Umbilical cord (tissue), 2 donors: ENCODE data around the gene DOCK6. TPM values are rescaled to one million over a fixed set of nuclear protein-coding genes. Genes with fewer than 3 reads are reported as not detected.

Source experiments
- DNase-seq: peaks from one replicate; pipeline ENCODE4 v3.0.0-alpha.2; 2015; ENCODE audit warnings: low spot score
- total RNA-seq: library from RNA; depleted of rRNA; stranded (reverse); fragments of >200 nt; gene quantifications from one replicate; pipeline ENCODE4 v1.2.3, GENCODE V29; 2014; ENCODE audit warnings: low replicate concordance; ENCODE audit not compliant: insufficient read depth

DOCK6 gene, protein sequence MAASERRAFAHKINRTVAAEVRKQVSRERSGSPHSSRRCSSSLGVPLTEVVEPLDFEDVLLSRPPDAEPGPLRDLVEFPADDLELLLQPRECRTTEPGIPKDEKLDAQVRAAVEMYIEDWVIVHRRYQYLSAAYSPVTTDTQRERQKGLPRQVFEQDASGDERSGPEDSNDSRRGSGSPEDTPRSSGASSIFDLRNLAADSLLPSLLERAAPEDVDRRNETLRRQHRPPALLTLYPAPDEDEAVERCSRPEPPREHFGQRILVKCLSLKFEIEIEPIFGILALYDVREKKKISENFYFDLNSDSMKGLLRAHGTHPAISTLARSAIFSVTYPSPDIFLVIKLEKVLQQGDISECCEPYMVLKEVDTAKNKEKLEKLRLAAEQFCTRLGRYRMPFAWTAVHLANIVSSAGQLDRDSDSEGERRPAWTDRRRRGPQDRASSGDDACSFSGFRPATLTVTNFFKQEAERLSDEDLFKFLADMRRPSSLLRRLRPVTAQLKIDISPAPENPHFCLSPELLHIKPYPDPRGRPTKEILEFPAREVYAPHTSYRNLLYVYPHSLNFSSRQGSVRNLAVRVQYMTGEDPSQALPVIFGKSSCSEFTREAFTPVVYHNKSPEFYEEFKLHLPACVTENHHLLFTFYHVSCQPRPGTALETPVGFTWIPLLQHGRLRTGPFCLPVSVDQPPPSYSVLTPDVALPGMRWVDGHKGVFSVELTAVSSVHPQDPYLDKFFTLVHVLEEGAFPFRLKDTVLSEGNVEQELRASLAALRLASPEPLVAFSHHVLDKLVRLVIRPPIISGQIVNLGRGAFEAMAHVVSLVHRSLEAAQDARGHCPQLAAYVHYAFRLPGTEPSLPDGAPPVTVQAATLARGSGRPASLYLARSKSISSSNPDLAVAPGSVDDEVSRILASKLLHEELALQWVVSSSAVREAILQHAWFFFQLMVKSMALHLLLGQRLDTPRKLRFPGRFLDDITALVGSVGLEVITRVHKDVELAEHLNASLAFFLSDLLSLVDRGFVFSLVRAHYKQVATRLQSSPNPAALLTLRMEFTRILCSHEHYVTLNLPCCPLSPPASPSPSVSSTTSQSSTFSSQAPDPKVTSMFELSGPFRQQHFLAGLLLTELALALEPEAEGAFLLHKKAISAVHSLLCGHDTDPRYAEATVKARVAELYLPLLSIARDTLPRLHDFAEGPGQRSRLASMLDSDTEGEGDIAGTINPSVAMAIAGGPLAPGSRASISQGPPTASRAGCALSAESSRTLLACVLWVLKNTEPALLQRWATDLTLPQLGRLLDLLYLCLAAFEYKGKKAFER (N-terminal part only)
- 14.2 TPM for total RNA-seq

DNA sequence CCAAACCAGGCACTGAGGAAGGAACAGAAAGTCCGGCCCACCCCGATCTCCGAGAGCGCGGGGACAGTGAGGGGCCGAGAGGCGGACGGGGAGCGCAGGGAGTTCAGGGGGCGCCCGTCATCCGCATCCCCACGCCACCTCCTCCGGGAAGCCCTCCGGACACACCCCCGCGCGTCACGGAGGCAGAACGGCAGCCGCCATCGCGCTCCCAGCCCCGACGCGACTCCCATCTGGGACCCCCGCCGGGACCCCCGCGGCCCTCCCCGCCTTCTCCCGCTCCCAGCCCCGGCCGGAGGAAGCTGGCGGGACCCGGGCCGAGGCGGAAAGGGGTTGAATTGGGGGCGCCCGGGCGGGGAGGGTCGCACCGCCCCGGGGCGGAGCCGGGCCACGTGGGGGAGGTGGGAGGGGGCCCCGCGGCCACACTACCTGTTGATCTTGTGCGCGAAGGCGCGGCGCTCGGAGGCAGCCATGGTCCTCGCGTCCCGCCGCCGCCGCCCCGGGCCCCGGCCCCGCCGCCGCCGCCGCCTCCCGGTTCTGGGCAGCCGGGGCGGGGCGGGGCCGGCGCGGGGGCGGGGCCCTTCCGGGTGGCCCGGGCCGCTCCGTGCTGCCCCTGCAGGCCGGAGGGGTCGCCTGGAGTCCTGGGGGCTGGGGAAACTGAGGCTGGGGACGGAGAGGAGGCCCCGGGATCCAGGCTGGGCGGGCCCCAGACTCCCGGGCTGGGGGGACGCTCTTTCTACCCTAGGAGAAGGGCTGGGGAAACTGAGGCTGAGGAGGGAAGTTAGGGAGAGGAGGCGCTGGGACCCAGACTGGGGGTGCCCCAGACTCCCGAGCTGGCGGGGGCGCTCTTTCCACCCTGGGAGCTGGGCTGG is at the start of gene DOCK6:
TSS of gene DOCK6 (minus strand) at position 554 of the 869 bp plus-strand sequence. CDS start at position 470, 84 bp downstream.
- no peak for DNase-seq

DNA sequence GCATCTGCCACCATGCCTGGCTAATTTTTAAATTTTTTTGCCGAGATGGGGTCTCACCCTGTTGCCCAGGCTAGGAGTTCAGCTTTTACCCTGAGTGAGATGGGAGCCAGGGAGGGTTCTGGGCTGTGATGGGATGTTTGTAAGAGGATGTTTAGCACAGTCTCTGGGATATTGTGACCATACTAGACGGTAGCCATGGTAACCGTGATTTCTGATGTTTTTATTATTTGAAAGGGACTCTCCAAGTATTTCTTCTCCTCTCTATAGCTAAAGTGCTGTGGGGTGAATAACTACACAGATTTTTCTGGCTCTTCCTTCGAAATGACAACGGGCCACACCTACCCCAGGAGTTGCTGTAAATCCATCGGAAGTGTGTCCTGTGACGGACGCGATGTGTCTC is 44.0 kb upstream of the DOCK6 start:
- DNase-seq = no peak

DNA sequence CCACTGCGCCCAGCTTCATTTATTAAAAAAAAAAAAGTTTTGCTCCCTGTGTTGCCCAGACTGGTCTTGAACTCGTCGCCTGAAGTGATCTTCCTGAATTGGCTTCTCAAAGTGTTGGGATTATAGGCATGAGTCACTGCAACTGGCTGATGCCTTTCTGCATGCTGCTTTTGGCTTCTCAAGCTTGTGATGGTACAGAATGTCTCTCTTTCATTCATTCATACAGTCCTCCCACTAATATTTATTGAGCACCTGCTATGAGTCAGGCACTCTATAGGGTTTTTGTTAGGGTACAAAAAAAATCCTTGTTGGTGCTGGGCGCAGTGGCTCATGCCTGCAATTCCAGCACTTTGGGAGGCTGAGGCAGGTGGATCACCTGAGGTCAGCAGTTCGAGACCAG is 42.6 kb upstream of the DOCK6 start:
- no peak for DNase-seq

DNA sequence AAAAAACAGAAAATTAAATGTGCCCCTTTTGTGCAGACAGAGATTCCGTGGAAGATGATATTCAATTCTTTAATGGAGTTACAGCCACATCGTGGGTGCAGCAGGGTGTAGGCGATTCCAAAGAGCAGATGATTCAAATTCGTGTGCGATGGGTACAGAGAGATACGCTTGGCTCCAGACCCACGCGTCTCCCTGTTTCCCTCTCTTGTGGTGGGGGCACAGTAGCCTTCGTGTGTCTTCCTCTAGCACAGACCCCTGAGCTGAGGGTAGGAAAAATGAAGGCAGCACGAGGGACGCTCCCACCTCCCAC is 38.4 kb upstream of the DOCK6 start:
- no peak for DNase-seq

DNA sequence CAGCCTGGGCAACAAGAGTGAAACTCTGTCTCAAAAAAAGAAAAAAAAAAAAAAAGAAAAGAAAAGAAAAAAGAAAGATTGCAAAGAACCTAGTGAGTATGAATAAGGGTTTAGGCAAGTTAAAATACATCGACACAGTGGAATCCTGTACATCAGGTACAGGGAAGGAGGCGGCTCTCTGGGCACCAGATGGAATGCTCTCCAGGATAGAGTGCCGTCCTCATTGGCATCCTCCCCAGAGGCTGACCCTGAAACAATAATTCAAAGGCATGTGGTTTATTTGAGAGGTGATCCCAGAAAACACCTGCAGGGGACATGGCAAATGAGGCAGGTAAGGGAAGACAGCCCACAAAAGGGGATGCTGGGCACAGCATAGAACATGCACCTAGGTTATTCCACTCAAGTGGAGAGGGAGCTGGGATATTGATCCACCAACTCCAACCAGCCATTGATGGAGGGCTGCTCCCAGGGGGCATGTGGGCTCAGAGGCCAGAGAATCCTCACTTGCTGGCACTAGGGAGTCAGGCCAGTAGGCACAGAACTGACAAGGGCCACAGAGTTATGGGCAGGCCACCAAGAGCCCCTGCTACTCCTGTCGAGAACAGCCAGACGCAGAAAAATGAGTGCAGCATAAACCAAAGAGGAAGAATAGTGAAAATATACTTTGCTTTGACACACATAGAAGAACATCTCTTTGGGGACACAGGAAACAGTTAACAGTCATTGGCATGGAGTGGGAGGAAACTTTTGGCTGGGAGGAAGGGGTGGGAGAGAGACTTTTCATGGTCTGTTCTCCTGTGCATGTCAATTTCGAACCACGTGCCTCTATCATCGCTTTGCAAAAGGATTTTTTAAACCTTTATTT is 37.9 kb upstream of the DOCK6 start:
- DNase-seq = no peak

DNA sequence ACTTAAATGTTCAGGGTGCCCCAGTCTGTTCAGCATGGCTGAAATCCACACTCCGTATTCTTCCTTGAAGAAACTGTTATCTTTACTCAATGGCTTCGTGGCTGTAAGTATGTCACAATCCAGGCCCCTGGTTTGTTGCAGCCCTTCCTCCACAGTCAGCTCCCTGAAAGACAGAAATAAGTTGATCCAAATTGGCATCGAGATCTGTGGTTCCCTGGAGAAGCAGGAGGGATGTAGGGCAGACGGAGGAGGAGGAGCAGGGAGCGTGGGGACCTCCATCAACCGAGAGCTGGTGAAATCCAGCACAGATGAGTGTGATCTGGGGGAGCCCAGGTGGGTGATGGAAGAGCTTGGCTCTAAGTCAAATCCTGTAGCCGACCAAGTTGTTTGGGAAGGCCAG is 33.9 kb upstream of the DOCK6 start:
- DNase-seq = peak; percentile 84

DNA sequence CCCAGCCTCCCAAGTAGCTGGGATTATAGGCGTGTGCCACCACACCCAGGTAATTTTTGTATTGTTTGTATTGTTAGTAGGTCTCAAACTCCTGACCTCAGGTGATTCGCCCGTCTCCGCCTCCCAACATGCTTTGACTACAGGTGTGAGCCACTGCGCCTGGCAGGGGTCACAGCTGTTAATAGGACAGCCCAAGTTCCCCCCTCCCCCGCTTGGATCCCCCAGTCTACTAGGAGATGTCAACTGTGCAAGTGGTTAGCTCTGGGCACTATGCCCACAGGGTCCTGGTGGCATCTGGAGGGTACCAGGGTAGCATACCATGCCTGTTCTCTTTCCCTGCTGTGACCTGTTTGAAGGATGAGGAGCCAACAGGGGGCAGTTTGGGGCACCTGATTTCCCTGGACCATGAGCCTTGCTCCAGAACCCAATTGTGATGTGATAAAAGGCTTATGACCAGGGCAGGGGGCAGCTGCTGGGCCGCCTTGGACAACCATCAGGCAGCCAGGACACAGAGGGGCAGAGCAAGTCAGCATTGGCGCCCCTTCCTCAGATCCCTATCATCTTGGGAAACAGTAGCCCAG is 33.4 kb upstream of the DOCK6 start, which contains the start of gene TSPAN16:
TSS of gene TSPAN16 (plus strand) at position 496 of the 581 bp plus-strand sequence. CDS start 138 bp downstream, outside the sequence.
- DNase-seq = no peak

DNA sequence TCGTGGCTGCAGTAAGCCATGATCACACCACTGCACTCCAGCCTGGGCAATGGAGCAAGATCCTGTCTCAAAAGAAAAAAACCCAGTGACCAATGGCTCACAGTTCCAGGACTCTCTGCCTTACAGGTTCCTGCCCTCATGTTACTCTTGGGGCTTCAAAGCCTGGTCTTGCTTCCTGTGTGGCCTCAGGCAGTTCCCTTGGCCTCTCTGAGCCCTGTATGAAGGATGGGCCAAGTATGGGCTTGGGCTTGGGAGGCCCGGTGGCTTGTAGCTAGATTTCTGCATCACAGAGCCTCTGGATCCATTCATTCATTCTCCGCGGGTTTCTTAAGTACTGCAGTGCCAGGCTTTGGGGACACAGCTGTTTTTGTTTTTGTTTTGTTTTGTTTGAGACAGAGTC is 32.9 kb upstream of the DOCK6 start:
- DNase-seq = no peak

DNA sequence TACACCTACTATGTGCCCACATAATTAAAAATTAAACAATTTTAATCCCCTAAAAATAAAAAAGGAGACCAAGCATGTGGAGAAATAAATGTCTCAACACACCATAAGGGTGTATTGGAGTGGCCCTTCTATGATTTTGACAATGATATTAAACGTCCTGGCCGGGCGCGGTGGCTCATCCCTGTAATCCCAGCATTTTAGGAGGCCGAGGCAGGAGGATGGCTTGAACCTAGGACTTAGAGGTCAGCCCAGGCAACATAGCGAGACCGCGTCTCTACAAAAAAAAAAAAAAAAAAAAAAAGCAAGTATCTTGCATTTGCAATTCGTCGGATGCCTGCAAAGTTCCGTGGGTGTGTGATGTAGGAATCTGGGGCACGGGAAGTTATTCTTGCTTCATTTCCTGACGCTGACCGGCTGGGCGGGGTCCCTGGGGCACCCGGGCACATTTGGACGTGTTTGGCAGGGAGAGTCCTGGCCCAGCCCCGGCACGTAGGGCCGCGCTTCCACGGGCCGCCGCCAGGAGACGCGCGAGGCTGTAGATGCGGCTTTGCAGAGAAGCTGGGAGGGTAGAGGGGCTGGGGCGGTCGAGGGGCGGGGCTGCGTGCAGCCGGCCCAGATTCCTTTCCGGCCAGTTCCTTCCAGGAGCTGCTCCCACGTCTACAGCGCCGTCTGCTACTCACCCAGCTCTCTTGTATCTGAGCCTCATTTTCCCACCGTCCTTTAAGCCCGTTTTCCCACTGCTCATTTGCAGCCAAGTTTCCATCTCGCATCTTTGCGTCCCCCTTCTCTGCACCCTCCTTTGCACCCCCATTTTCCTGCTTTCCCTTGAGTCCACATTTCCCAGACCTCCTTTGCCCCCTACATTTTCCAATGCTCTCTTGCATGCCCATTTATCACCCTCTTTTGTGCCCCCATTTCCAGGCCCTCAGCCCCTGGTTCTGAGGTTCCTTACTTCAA is 31.4 kb upstream of the DOCK6 start:
- DNase-seq = peak; percentile 98

DNA sequence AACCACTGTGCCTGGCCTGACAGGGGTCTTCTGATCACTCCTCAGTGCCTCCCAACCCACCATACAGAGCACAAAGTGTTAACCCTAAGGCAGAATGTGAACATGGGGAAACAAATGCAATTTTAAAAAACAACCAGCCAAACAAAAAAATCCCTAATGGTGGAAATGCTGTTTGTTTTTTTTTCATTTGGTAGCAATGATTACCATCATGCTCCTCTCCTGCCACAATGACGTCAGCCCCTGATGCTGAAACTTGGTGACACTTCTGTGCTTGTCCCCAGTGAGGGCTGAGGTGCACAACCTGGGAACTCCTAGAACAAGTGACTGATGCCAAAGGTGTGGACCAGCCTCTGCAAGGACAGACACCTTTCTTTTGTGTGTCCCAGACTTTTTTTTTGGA is 29.7 kb upstream of the DOCK6 start:
- no peak for DNase-seq

DNA sequence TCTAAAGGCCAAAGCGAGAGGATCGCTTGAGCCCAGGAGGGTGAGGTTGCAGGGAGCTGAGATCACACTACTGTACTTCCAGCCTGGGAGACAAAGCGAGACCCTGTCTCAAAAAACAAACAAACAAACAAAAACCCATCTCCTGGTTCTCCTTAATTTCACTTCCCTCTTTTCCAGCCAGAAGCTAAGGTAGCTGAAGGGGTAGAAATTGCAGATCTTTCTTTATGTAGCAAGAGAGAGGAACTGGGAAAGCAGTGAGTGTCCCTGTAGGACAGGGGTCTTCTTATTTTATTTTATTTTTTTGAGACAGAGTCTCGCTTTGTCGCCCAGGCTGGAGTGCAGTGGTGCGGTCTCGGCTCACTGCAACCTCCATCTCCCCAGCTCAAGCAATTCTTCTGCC is 29.1 kb upstream of the DOCK6 start:
- no peak for DNase-seq

DNA sequence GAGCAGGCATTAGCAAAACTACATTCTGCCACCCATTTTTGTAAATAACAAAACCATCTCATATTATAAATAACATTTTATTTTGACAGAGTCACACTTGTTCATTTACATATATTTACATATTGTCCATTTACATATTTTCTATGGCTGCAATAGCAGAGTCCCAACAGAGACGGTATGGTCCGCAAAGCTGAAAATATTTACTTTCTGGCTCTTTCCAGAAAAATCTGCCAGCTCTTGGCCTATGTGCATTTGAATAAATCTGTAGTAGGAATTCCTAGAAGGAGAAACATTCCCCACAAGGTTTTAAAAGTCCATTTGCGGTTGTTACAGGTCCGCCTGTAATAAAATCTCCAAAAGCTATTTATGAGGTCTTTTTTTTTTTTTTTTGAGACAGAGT is 27.9 kb upstream of the DOCK6 start:
- DNase-seq = no peak

DNA sequence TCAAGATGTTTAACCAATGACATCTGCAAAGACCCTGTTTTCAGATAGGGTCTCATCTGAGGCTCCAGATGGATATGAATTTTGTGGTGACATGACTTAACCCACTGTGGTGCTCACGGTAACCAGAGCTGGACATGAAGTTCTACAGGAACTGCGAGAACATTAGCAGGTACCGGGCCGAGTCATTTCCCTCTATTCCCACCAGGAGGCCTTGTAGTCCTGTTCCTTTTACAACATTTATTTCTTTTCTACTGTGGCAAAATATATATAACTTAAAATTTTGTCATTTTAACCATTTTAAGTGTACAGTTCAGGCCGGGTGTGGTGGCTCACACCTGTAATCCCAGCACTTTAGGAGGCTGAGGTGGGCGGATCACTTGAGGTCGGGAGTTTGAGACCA is 26.0 kb upstream of the DOCK6 start:
- no peak for DNase-seq

DNA sequence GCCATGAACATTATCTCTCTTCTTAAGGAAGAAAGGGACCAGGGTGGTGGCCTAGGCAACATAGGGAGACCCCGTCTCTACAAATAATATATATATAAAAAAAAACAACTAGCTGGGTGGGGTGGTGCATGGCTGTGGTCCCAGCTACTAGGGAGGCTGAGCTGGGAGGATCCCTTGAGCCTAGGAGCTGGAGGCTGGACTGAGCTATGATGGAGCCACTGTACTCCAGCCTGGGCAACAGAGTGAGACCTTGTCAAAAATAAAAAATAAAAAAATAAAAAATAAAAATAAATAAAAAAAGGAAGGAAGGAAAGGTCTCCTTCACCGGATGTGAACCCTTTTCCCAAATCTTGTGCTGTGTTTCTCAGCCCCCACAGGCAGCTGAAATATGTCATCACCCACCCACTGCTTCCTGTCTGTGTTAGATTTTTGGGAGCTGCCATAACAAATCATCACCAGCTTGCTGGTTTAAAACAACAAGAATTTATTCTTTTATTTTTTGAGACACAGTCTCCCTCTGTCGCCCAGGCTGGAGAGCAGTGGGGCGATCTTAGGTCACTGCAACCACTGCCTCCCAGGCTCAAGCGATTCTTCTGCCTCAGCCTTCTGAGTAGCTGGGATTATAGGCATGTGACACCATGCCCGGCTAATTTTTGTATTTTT is 24.1 kb upstream of the DOCK6 start:
- no peak for DNase-seq

DNA sequence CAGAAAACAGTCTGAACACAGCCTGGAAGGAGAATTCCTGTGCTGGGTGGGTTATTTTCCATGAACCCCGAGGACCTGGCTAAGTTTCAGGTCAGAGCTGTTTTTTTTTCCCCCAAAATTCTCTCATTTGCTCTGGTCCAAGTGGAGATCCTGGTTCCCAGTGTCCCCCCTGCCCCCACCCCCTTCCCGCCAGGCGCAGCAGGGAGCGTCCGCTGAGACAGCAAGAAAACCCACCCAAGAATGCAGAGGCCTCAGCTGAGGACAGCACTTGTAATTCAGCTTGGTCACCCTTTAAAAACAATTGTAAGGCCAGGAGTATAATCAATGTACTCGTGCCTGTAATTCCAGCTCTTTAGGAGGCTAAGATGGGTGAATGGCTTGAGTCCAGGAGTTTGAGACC is 22.2 kb upstream of the DOCK6 start:
- DNase-seq = no peak

DNA sequence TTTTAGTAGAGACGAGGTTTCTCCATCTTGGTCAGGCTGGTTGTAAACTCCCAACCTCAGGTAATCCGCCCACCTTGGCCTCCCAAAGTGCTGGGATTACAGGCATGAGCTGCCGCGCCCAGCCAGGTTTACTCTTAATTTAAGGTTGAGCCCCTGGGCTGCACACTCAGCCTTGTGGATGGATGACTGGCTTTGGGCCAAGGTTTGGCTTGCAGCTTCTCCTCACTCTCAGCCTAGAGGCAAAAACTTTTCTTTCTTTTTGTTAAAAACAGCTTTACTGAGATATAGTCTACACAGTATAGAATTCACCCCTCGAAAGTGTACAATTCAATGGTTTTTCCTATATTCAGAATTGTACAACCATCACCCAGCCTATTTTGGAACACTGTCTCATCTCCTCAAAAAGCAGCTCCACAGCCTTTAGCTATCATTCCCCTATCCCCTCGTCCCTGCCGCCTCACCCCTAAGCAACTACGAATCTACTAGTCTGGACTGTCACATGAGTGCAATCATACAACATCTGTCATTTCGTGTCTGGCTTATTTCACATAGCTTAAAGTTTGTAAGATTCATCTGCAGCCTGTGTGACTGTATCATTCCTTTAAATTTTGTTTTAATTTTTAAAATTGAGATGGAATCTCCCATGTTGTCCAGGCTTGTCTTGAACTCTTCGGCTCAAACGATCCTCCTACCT is 19.2 kb upstream of the DOCK6 start:
- DNase-seq = peak; percentile 87
